GM20431 (cell line): ENCODE measurements around the gene SMIM27.
"Not testable (repeated sequence)": the region's sequence is repeated elsewhere in the genome, so short reads cannot be mapped to it uniquely, and the experiment has no call there.

Experiments
- in situ Hi-C: fragments of 300-500 bp; cut with MseI, MboI; formaldehyde crosslinking; loops from one replicate; pipeline ENCODE4 v1.15.0; 2020; ENCODE audit warnings: low sequenced_read_pairs; ENCODE audit not compliant: unreplicated experiment

The SMIM27 gene

DNA sequence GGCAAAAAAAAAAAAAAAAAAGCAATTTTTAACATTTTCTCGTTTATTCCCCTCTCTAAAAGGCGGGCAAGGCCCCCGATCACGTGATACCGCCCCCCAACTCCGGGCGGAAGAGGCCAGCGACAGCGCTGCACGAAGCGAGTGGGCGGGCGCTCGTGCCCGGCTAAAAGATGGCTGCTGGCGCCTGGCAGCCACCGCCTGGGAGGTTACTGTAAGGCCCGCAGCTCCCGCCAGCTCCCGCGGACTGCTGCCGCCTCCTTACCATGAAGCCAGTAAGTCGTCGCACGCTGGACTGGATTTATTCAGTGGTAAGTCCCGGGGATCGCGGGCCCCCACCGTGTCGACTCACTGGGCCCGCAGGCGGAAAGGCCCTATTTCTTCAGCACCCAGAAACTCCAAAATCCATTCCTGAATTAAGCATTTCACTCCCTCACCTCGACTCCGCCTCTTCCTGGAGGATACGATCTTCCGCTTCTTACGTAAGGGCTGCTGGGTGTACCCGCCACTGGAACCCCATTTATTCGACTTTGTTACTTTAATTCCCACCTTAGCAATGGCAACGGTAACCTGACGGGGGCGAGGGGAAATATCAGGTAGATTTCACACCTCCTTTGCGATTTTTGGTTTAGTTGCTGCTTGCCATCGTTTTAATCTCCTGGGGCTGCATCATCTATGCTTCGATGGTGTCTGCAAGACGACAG lies at the start of gene SMIM27, which contains the start of gene TOPORS:
SMIM27 (plus strand) TSS at position 156 of the 701 bp plus-strand sequence; CDS start at position 264, 108 bp downstream.
TOPORS (minus strand) TSS at position 415 of the 701 bp plus-strand sequence; CDS start at position 265, 150 bp downstream.
- in situ Hi-C loops: no loop called here

DNA sequence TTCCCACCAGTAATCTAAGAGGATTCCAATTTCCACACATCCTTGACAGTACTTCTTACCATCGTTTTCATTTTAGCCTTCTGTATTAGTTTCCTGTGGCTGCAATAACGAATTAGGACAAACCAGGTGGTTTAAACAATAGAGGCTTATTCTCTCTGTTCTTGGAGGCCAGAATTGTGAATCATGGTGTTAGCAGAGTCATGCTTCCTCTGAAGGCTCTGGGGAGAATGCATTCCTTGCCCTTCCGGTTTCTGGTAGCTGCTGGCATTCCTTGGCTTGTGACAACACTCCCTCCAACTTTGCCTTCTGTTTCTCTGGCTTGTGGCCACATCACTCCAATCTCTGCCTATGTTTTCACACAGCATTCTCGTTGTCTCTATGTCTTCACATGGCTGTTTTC lies 49.7 kb upstream of the SMIM27 start:
- in situ Hi-C loops: no loop called here

GRCh38 chr9:32503008-32503407 lies 49.1 kb upstream of the SMIM27 start:
- in situ Hi-C loops: no loop called here

GRCh38 chr9:32508728-32509127 lies 43.4 kb upstream of the SMIM27 start:
- in situ Hi-C loops: no loop called here

GRCh38 chr9:32516241-32516640 lies 35.9 kb upstream of the SMIM27 start:
- in situ Hi-C loops: no loop called here

- in situ Hi-C loops: no loop called here
Measured at GRCh38 chr9:32518276-32518675, 33.9 kb upstream of the SMIM27 start.

GRCh38 chr9:32523910-32524309 lies 28.2 kb upstream of the SMIM27 start:
- in situ Hi-C loops: no loop called here

- in situ Hi-C loops: not testable (repeated sequence)
Measured at GRCh38 chr9:32524558-32524891, 27.6 kb upstream of the SMIM27 start.

GRCh38 chr9:32524892-32525708 lies 27.0 kb upstream of the SMIM27 start:
- in situ Hi-C loops: no loop called here

DNA sequence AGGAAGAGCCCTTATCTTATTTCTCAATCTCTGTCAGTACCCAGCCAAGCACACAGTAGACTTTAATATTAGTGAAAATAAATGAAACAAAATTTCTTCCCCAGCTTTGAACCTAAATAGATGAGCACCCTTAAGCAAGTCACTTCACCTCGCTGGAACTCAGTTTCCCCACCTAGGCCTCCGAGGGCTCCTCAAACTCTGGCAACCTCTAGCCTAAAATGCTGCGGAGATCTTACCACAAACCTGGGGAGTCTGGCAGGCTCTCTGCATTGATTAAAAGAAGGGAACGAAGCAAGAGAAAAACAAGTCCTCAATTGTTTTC lies 26.5 kb upstream of the SMIM27 start:
- in situ Hi-C loops: no loop called here

DNA sequence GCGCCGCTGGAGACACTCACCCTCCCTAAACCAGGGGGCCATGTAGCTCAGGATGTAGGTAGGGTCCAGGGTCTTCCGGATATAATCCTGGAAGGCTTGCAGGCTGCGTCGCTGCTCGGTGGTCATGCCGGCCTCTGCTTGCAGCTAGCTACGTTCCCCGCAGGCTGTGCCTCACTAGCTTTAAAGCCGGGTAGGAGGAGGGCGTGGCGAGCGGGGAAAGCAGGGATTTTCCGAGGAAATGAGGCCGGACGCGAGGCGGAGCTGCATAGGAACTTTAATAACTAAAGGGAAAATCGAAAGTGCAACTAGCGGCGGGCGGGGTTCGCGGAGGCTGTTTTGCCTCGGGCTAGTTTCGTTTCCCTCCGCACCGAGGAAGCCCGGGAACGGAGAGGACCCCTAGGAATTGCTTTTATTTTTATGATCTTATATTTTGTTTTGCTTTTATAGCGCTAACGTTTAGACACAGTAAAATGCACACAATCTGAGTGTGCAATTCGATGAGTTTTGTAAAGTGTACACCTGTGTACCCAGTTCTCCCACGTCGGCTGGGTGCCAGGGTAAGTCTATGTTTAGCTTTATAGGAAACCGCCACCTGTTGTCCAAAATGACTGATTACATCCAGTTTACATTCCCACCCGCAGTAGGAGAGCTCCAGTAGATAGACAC lies 26.0 kb upstream of the SMIM27 start, which contains the start of gene RIGI:
RIGI (minus strand) TSS at position 156 of the 666 bp plus-strand sequence; CDS start at position 126, 30 bp downstream.
- in situ Hi-C loops: no loop called here

- in situ Hi-C loops: no loop called here
Measured at GRCh38 chr9:32526707-32527048, 25.4 kb upstream of the SMIM27 start.

DNA sequence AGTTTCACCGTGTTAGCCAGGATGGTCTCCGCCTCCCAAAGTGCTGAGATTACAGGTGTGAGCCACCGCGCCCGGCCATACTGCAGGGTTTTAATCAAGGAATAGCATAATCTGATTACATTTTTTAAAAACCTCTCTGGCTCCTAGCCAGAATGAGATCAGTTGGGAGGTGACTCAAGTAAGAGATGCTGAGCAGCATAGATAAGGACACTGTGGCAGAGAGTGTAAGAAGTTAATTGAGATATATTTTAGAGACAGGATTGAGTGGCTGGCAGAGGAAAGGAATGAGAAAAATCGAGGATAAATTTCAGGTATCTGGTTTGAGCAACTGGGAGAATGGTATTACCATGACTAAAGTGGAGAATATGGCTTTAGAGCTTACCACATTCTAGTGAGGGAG lies 18.8 kb upstream of the SMIM27 start:
- in situ Hi-C loops: no loop called here

DNA sequence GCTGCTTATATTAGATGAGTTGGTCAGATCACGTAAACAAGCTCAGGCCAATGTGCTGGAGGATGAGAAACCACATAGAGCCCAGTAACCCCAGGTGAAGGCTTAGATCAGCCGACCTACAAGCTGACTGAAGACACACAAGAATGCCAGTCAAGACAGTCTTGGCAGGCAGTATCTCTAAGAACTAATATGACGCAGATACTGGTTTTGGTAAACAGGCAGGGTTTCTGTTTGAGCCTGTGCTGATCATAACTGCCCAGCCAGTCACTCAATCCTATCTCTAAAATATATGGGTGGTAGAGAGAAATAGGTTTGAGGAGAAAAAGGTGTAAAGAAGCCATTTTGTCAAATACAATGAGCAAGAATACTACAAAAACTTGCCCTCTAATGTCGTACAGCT lies 18.3 kb upstream of the SMIM27 start:
- in situ Hi-C loops: no loop called here

DNA sequence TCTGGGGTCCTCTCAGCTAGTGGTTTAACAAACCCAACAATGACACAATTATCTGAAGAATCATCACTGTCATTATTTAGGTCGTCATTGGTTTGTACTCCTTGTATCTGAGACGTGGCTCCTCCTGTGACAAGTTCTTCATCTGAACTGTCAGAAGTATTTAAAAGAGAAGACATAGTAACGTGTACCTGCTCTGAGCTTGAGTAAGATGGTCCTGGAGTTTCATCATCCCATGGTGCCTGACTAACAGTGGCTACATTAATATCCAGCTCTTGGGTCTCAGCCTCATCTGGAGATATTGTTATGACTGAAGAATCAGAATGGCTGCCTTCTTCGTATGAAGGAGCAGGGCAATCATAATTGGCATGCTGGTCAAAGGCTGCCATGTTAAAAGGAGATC lies 9.1 kb upstream of the SMIM27 start:
- in situ Hi-C loops: no loop called here

DNA sequence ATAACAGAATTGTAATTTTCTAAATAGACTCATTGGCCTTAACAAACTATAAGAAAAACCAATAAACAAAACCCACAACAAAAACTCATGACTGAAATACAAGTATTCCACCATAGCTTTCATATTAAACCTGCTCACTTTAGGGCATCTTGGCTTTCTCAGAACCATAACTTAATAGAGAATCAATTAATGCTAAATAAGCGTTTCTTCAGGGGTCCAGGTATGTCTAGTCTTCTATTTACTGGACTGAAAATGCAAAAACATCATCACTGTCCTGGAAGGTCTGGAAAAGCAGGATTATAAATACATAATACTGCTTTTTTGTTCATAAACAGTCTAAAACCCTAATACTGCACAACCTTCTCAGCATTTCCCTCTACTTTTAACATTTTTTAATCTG lies 6.2 kb upstream of the SMIM27 start:
- in situ Hi-C loops: no loop called here

GRCh38 chr9:32548213-32548612 lies 3.9 kb upstream of the SMIM27 start:
- in situ Hi-C loops: not testable (repeated sequence)

- in situ Hi-C loops: no loop called here
Measured at GRCh38 chr9:32550150-32550561, 2.0 kb upstream of the SMIM27 start.

GRCh38 chr9:32550562-32551275 lies 1.4 kb upstream of the SMIM27 start:
- in situ Hi-C loops: no loop called here

DNA sequence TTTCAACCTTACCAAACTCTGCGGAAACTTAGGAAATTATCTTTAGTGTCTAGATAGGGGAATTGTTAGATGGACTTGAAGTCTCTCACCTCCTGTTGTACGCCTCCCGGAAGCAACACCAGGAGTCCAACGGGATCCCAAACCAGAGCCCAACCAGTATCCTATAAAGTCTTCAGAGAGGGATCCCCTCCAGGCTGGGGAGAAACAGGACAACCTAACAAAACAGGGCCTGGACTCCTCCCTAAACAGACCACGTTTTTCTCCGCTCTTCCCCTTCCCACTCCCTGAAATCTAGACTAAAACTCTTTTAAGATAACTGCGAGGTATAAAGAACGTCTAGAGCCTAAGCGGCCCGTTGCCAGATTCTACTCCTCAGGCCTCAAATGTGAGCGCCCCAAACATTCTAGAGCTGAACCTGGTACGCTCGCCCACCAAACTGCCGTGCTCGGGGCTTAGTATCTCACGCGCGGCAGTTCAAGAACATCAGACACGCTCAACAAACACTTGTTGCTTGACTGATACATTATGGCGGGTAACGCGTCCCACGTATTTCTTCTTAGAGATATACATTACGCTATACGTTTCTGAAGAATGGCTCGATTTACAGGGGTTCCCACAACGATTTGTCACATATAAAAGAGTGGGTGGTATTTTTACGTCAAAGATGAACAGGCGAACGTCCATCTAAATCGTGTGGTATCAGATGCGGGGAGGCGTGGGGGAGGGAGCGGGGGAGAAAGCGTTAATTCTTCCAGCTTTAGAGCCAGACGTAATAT lies 663 bp upstream of the SMIM27 start:
- in situ Hi-C loops: no loop called here
